Mesenchymal stem cell (in vitro differentiated cells and primary cell): ENCODE results near the gene E2F6.
A peak's percentile ranks its signal among the peaks of the same experiment; 100 is the strongest.

ENCODE experiments used
- DNase-seq: peaks from one replicate; pipeline ENCODE4 v3.0.0-alpha.2; 2013
- H2AFZ ChIP-seq: one replicate; pipeline ENCODE4 v1.6.1; 2013; ENCODE audit warnings: low read depth, mild to moderate bottlenecking, control low read depth, inconsistent platforms, low read length, moderate library complexity
- H2AK5ac ChIP-seq: 2 replicates; pipeline ENCODE4 v1.6.1; 2013; ENCODE audit warnings: low read length, moderate library complexity, mild to moderate bottlenecking, inconsistent platforms; ENCODE audit not compliant: severe bottlenecking
- H2BK120ac ChIP-seq: one replicate; pipeline ENCODE4 v1.6.1; 2013; ENCODE audit warnings: low read depth, mild to moderate bottlenecking, inconsistent platforms, low read length, moderate library complexity
- H2BK12ac ChIP-seq, 2 experiments: one replicate each; pipeline ENCODE4 v1.6.1; 2013; ENCODE audit warnings: inconsistent platforms in 2 of 2, low read length in 2 of 2, mild to moderate bottlenecking in 2 of 2, moderate library complexity in 2 of 2, control low read depth in 1 of 2
- H2BK15ac ChIP-seq: one replicate; pipeline ENCODE4 v1.6.1; 2013; ENCODE audit warnings: mild to moderate bottlenecking, low read depth, inconsistent platforms; ENCODE audit not compliant: poor library complexity, severe bottlenecking
- H2BK5ac ChIP-seq: 2 replicates; pipeline ENCODE4 v1.6.1; 2013; ENCODE audit warnings: low read depth, mild to moderate bottlenecking, low read length, control low read depth, inconsistent platforms; ENCODE audit not compliant: poor library complexity, severe bottlenecking
- H3K14ac ChIP-seq, 2 experiments: one replicate each; pipeline ENCODE4 v1.6.1; 2013; ENCODE audit warnings: inconsistent platforms in 2 of 2, low read length in 2 of 2, control low read depth in 1 of 2, mild to moderate bottlenecking in 1 of 2, moderate library complexity in 1 of 2
- H3K18ac ChIP-seq, 2 experiments: one replicate each; pipeline ENCODE4 v1.6.1; 2013; ENCODE audit warnings: inconsistent platforms in 2 of 2, low read length in 2 of 2, control low read depth in 1 of 2, low read depth in 1 of 2, mild to moderate bottlenecking in 1 of 2
- H3K23ac ChIP-seq, 2 experiments: one replicate each; pipeline ENCODE4 v1.6.1; 2013; ENCODE audit warnings: inconsistent platforms in 2 of 2, low read length in 2 of 2, mild to moderate bottlenecking in 2 of 2, moderate library complexity in 2 of 2, control low read depth in 1 of 2
- H3K27ac ChIP-seq: 2 replicates; pipeline ENCODE4 v1.5.1; 2013; ENCODE audit warnings: mild to moderate bottlenecking, moderate library complexity, low read length, control low read depth, inconsistent platforms; ENCODE audit not compliant: poor library complexity, severe bottlenecking
- H3K27me3 ChIP-seq, 2 experiments: 2 replicates each; pipeline versions ENCODE4 v1.6.1 to v1.7.0; 2013; ENCODE audit warnings: low read length in 2 of 2, mild to moderate bottlenecking in 2 of 2, moderate library complexity in 2 of 2, control low read depth in 1 of 2, inconsistent platforms in 1 of 2; ENCODE audit not compliant: control insufficient read depth in 1 of 2, insufficient read depth in 1 of 2
- H3K36me3 ChIP-seq, 2 experiments: 2 replicates each; pipeline versions ENCODE4 v1.6.1 to v1.7.0; 2013; ENCODE audit warnings: low read length in 2 of 2, control low read depth in 1 of 2, inconsistent platforms in 1 of 2, low read depth in 1 of 2, mild to moderate bottlenecking in 1 of 2; ENCODE audit not compliant: insufficient read depth in 2 of 2, control insufficient read depth in 1 of 2
- H3K4ac ChIP-seq, 2 experiments: one replicate each; pipeline ENCODE4 v1.6.1; 2013; ENCODE audit warnings: inconsistent platforms in 2 of 2, low read length in 2 of 2, mild to moderate bottlenecking in 2 of 2, moderate library complexity in 2 of 2, control low read depth in 1 of 2, low read depth in 1 of 2
- H3K4me1 ChIP-seq: 2 replicates; pipeline ENCODE4 v1.6.1; 2013; ENCODE audit warnings: low read depth, low read length, control low read depth; ENCODE audit not compliant: control insufficient read depth, insufficient read depth
- H3K4me2 ChIP-seq: 2 replicates; pipeline ENCODE4 v1.6.1; 2013; ENCODE audit warnings: low read length, mild to moderate bottlenecking, inconsistent platforms; ENCODE audit not compliant: poor library complexity, severe bottlenecking
- H3K4me3 ChIP-seq, 2 experiments: 2 replicates each; pipeline versions ENCODE4 v1.5.1 to v1.7.0; 2013; ENCODE audit warnings: low read length in 2 of 2, mild to moderate bottlenecking in 2 of 2, control low read depth in 1 of 2, low read depth in 1 of 2; ENCODE audit not compliant: insufficient read depth in 1 of 2
- H3K79me1 ChIP-seq: replicated peaks from 2 replicates; pipeline ENCODE4 v1.6.1; 2013; ENCODE audit warnings: mild to moderate bottlenecking, control low read depth, low read length, inconsistent platforms; ENCODE audit not compliant: poor library complexity, severe bottlenecking
- H3K9ac ChIP-seq: 2 replicates; pipeline ENCODE4 v1.7.0; 2013; ENCODE audit warnings: mild to moderate bottlenecking, low read length, moderate library complexity
- H3K9me3 ChIP-seq: 2 replicates; pipeline ENCODE4 v1.7.0; 2013; ENCODE audit warnings: mild to moderate bottlenecking, low read length; ENCODE audit not compliant: control insufficient read depth
- H4K8ac ChIP-seq: one replicate; pipeline ENCODE4 v1.6.1; 2013; ENCODE audit warnings: inconsistent platforms, mild to moderate bottlenecking, low read length, moderate library complexity
- H4K91ac ChIP-seq: one replicate; pipeline ENCODE4 v1.6.1; 2013; ENCODE audit warnings: mild to moderate bottlenecking, low read length, inconsistent platforms
- WGBS: methylation state at CpG from one replicate; pipeline ENCODE4 v1.1.7; 2013; ENCODE audit warnings: mixed read lengths; 5-methylcytosine and 5-hydroxymethylcytosine counted together

E2F6 gene

DNA sequence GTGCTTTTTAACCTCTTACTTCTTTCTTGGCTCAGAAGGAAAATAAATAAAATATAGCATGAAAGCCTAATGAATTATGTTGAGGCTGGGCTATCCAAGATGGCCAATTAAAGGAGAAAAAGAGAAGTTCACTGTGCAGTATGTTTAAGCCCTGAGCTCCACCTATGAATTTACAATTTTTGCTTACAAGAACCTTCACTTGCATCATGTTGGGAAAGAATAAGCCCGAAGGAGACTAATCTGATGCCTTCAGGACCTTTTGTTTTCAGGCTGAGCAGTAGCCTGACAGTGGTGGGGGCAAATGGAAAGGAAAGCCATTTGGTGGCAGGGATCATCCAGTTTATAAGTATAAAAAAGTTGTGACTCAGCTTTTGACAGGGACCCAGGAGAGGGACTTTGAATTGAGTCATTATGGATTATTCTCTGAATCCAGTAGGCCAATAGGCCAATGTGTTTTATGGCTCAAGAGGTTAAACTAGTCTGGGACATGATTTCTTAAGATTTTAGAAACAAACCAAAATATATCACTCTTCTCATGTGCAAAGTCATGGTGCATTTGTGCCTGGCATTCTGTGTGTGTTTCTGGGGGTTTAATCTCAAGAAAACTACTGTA, 56.9 kb downstream of the E2F6 start:
- H2AFZ ChIP-seq = no peak overlapping the region
- no peak overlapping the region for H3K14ac ChIP-seq
- no peak overlapping the region for H3K23ac ChIP-seq
- 93% methylated on average over 1 of the region's 1 CpG for WGBS
- no peak overlapping the region for H2BK12ac ChIP-seq
- H3K79me1 ChIP-seq = no peaks in the 10 kb centered on the region
- H4K8ac ChIP-seq = no peak overlapping the region
- H2AK5ac ChIP-seq = no peak overlapping the region
- peaks cover 0 to 3% of the 10 kb centered on the region in 2 experiments for H3K27me3 ChIP-seq
- no peaks in the 10 kb centered on the region for H3K9me3 ChIP-seq
- no peaks in the 10 kb centered on the region for H3K36me3 ChIP-seq
- H3K4me2 ChIP-seq = no peak overlapping the region
- no peak overlapping the region for H2BK5ac ChIP-seq
- H3K4me1 ChIP-seq = peaks cover 1% of the 10 kb centered on the region
- no peak overlapping the region for H2BK120ac ChIP-seq
- H3K9ac ChIP-seq = no peak overlapping the region
- H2BK15ac ChIP-seq = no peak overlapping the region
- no peak overlapping the region for H3K18ac ChIP-seq
- no peak overlapping the region for H3K4me3 ChIP-seq
- DNase-seq = no peak
- no peak overlapping the region for H4K91ac ChIP-seq
- no peak overlapping the region for H3K4ac ChIP-seq
- no peak overlapping the region for H3K27ac ChIP-seq

DNA sequence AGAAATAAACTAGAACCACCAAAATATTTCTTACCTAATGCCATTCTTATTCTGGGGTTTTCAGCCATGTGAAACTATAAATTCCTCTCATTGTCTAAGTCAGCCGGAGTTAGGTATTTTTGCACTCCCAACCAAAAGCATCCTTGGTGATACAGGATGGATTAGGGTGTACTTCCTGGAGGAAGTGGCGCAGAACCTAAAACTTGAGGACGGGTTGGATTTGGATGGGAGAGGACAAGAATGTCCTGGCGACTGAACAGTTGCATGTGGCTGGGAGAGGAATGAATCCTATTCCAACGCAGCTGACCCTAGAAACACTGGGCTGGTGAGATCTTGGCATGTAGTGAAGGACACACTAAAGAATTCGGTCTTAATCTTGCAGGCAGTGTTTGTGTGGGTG, 58.5 kb downstream of the E2F6 start:
- H3K27ac ChIP-seq = no peak overlapping the region
- H3K9me3 ChIP-seq = no peaks in the 10 kb centered on the region
- no peak overlapping the region for H3K4me3 ChIP-seq
- WGBS = 77% methylated on average over 5 of the region's 6 CpGs
- H3K27me3 ChIP-seq = no peaks in the 10 kb centered on the region
- no peak overlapping the region for H2AK5ac ChIP-seq
- H2BK120ac ChIP-seq = no peak overlapping the region
- H3K18ac ChIP-seq = no peak overlapping the region
- peaks cover 6% of the 10 kb centered on the region for H3K4me1 ChIP-seq
- no peaks in the 10 kb centered on the region for H3K79me1 ChIP-seq
- no peak overlapping the region for H2BK12ac ChIP-seq
- no peak overlapping the region for H4K91ac ChIP-seq
- H3K14ac ChIP-seq = no peak overlapping the region
- no peak overlapping the region for H3K9ac ChIP-seq
- no peak overlapping the region for H2BK15ac ChIP-seq
- H3K4me2 ChIP-seq = no peak overlapping the region
- H3K36me3 ChIP-seq = no peaks in the 10 kb centered on the region
- no peak overlapping the region for H2BK5ac ChIP-seq
- H3K23ac ChIP-seq = no peak overlapping the region
- H2AFZ ChIP-seq = no peak overlapping the region
- peak overlapping the region in 1 of 2 experiments; percentile 37 for H3K4ac ChIP-seq
- no peak overlapping the region for H4K8ac ChIP-seq
- no peak for DNase-seq

DNA sequence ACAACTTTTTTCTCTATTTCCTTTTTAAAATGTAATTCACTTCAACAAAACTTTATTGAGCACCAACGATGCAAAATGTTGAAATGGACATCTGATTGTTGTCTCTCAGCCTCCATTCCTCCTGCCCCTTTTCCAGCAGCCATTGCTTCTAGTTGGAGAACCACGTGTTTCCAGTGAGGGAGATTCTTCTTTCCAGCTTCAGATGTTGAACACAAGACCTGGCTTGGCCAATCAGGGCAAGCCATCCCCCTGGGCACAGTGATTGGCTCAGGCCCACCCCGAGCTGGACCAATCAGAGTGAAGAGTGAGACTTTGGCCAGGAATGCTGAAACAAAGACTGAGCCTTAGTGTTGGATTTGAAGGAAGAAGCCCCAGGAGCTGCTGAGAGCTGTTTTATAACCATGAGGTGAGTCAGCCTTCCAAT, 59.0 kb downstream of the E2F6 start:
- Histone ChIP-seq H3K14ac (no peak overlapping the region), H3K4me3 (peak overlapping the region in 1 of 2 experiments; percentile 8)
- 95% methylated on average over 3 of the region's 3 CpGs for WGBS

DNA sequence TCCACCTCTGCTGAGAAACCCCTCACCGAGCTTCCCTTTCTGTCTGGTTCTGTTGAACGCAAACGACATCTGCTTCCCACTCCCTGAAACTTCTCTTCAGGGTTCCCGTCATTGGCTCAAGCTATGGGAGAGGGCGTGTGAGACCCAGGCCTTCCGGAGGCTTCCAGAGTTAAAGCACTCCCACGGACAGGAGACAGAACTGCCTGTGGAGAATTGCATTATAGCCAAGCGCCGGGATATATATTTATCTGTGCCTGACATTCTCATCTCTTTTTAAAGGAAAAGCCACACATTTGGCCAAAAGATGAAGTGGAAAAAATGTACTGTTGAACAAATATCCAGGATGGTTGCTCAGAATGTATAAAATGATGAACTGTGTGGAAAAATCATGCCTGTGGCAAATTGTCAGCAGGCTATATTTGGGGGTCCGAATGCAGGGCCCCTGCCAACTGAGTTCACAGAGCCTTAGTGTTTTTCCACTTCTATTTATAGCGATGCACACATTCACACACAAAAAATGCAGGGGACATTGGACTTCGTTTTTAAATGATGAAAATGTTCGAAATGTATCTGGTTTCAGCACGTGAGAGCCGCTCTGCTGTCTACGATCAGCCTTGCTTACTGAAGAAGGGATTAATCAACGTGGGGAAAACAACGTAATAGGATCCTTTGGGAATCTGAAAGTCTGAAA, 59.5 kb downstream of the E2F6 start:
- no peak overlapping the region for H2BK120ac ChIP-seq
- no peak overlapping the region for H3K27ac ChIP-seq
- H3K4me2 ChIP-seq = no peak overlapping the region
- H4K8ac ChIP-seq = no peak overlapping the region
- H3K4me3 ChIP-seq = peak overlapping the region in 1 of 2 experiments; percentile 8
- H3K79me1 ChIP-seq = no peaks in the 10 kb centered on the region
- H3K9me3 ChIP-seq = no peaks in the 10 kb centered on the region
- H3K18ac ChIP-seq = no peak overlapping the region
- peaks cover 6% of the 10 kb centered on the region for H3K4me1 ChIP-seq
- no peak overlapping the region for H2BK15ac ChIP-seq
- H3K9ac ChIP-seq = peak overlapping the region; percentile 52
- H3K4ac ChIP-seq = no peak overlapping the region
- H3K14ac ChIP-seq = no peak overlapping the region
- WGBS = 89% methylated on average over 16 of the region's 18 CpGs
- H3K36me3 ChIP-seq = no peaks in the 10 kb centered on the region
- H4K91ac ChIP-seq = no peak overlapping the region
- no peak overlapping the region for H2AK5ac ChIP-seq
- H2AFZ ChIP-seq = no peak overlapping the region
- no peak overlapping the region for H2BK5ac ChIP-seq
- H3K27me3 ChIP-seq = no peaks in the 10 kb centered on the region
- no peak for DNase-seq
- H2BK12ac ChIP-seq = no peak overlapping the region
- no peak overlapping the region for H3K23ac ChIP-seq

More for the DNA sequence above, 59.0 kb downstream of the E2F6 start:
- Histone ChIP-seq H3K4ac (no peak overlapping the region), H2AFZ (no peak overlapping the region), H2AK5ac (no peak overlapping the region), H3K27me3 (no peaks in the 10 kb centered on the region), H4K91ac (no peak overlapping the region), H2BK5ac (no peak overlapping the region), H3K9me3 (no peaks in the 10 kb centered on the region), H3K36me3 (no peaks in the 10 kb centered on the region), H3K18ac (no peak overlapping the region), H3K4me1 (peaks cover 6% of the 10 kb centered on the region), H3K4me2 (peak overlapping the region; percentile 4), H4K8ac (no peak overlapping the region), H2BK12ac (no peak overlapping the region), H3K23ac (no peak overlapping the region), H3K27ac (no peak overlapping the region), H2BK15ac (no peak overlapping the region), H3K79me1 (no peaks in the 10 kb centered on the region), H2BK120ac (no peak overlapping the region), H3K9ac (peak overlapping the region; percentile 52)
- DNase-seq = no peak
